A375 (cell line): Measurements from ENCODE around the gene SLC19A2. TPM values are rescaled to one million over a fixed set of nuclear protein-coding genes. Genes with fewer than 3 reads are reported as not detected.

Source experiments
- small RNA-seq: library from RNA; depleted of rRNA; stranded (forward); fragments of <200 nt; gene quantifications from one replicate; pipeline ENCODE3, GENCODE V24; 2014
- total RNA-seq: library from RNA; depleted of rRNA; stranded (reverse); fragments of >200 nt; shearing (Covaris generic); gene quantifications from 2 replicates; pipeline ENCODE4 v1.2.3, GENCODE V29; 2014; rRNA removed

Gene SLC19A2, protein sequence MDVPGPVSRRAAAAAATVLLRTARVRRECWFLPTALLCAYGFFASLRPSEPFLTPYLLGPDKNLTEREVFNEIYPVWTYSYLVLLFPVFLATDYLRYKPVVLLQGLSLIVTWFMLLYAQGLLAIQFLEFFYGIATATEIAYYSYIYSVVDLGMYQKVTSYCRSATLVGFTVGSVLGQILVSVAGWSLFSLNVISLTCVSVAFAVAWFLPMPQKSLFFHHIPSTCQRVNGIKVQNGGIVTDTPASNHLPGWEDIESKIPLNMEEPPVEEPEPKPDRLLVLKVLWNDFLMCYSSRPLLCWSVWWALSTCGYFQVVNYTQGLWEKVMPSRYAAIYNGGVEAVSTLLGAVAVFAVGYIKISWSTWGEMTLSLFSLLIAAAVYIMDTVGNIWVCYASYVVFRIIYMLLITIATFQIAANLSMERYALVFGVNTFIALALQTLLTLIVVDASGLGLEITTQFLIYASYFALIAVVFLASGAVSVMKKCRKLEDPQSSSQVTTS
- total RNA-seq, result 9.3 and 11.1 TPM in 2 replicates

DNA sequence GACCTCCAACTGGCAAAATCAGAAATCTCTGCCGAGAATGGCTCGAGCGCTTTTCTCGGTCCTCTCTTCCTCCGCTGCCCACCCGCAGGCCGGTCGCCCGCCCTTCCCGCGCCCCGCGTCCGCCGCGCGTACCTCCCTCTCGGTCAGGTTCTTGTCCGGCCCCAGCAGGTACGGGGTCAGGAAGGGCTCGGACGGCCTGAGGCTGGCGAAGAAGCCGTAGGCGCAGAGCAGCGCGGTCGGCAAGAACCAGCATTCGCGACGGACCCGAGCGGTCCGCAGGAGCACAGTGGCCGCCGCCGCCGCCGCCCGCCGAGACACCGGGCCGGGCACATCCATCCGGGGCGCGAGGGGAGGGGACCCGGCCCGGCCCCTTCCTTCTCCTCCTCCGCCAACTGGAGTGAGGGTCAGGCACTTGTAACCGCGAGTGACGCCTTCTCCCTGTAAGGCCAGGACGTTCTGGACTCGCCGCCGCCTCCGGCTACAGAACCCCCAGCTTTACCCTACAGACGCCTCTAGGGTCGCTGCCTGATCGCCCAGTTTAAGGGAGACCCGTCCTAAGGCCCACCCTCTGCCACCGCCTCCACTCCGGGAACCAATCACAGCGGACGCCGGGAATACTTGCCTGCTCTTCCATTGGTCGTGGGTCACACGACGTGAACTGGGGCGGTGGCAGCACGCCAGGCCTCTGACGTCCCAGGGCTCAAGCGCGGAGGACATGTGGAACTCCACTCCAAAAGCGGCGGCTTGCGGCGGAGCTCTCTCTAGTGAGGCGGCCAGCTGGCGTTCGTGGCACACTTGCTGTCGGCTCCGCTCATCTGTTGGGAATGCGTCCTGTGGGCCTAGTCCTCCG is at the start of gene SLC19A2:
TSS of gene SLC19A2 (minus strand) at position 514 of the 850 bp plus-strand sequence. CDS start at position 336, 178 bp downstream.

DNA sequence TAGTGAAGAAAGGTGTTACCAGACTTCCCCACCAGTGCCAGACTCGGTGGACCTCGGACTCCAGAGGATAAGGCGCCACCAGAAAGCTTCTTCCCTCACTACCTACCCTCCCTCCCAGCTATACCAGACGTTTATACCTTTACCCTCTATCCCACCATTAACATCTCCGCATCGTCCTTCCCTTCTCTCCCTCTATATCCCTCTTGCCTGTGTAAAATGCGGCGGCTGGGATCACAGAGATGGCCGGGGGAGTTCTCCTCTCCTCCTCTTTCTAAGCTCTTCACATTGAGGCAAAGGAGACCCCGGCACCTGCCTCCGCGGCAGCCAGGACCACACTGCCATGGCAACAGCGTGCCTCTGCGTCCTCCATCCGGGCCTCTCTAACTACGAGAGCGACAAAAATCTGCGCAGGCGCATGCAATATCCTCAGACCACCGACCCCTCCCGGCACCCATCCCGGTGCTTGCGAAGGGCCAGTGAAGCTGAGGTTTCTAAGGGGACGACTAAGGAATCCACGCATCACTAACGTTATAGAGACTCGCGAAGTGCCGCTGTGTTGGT is 58.6 kb downstream of the SLC19A2 start, which contains the start of gene CCDC181:
TSS of gene CCDC181 (minus strand) at position 394 of the 561 bp plus-strand sequence. CDS start 2,547 bp downstream, outside the sequence.

Small RNA genes within 50 kb of the gene (small RNA-seq; reads per million reads assigned to genes)
- gene AL021068.2, result not detected

Other genes with a start within 250 kb of the SLC19A2 start
- gene NME7, start 118.1 kb downstream of the SLC19A2 start, total RNA-seq, result 10.9 and 14.4 TPM in 2 replicates
- 29.7 and 33.2 TPM in 2 replicates for gene BLZF1, start 117.7 kb downstream of the SLC19A2 start, total RNA-seq
- 4.3 and 8.4 TPM in 2 replicates for gene CCDC181, start 58.5 kb downstream of the SLC19A2 start, total RNA-seq
- not detected in 2 replicates for gene F5, start 100.5 kb upstream of the SLC19A2 start, total RNA-seq
- not detected in 2 replicates for gene SELP, start 144.2 kb upstream of the SLC19A2 start, total RNA-seq
- 0.15 and 0.53 TPM in 2 replicates for gene SELL, start 225.7 kb upstream of the SLC19A2 start, total RNA-seq
- not detected in 2 replicates for gene SELE, start 248.1 kb upstream of the SLC19A2 start, total RNA-seq